Measurements from ENCODE around the gene TMEM200C.
"Not testable (repeated sequence)": the region's sequence is repeated elsewhere in the genome, so short reads cannot be mapped to it uniquely, and the experiment has no call there.

Gene TMEM200C

GRCh38 chr18:5892823-5893431 lies 2.4 kb downstream of the TMEM200C start:
- no peak for DNase-seq (ENCODE audit: low read depth)

- DNase-seq (ENCODE audit: low read depth) = no peak
These were observed 3.5 kb downstream of the TMEM200C start for GRCh38 chr18:5891854-5892215.

- no peak for DNase-seq (ENCODE audit: low read depth)
These were observed 4.0 kb downstream of the TMEM200C start for GRCh38 chr18:5891184-5891853.

DNA sequence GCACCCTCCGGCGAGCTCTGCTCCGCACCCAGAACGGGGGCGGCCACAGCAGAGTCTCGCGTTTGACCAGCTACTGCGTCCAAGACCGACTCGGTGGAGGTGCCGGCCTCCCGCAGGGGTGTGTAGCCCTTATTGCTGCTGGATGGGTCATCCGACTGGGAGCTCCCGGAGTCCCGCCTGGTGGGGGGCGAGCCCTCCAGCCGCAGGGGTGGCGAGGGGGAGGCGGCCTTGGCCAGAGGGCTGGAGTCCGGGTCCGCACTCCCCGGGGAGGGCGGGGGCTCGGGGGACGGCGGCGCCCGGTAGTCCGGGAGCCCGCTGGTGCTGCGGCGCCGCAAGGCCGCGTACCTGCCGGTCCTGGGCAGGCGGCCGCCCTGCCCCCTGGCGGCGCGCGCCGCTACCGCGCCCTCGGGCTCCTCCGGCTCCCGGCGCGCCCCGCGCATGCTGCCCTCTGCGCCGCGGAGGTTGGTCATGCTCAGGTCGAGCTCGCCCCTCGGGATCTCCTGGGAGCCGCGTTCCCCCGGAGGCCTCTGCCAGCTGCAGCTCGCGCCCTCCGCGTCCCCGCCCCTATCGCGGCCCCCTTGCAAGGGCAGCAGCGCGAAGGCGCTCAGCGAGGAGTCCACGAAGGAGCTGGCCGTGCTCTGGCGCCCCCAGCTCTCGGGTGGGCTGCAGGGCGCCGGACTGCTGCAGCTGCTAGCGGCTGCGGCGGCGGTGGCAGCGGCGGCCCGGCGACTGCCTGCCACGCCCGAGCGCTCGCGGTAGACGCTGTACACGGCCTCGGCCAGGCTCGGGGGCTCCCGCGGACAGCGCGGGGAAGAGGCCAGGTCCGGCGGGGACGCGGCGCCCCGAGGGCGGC lies 4.8 kb downstream of the TMEM200C start:
- no peak for DNase-seq (ENCODE audit: low read depth)

DNA sequence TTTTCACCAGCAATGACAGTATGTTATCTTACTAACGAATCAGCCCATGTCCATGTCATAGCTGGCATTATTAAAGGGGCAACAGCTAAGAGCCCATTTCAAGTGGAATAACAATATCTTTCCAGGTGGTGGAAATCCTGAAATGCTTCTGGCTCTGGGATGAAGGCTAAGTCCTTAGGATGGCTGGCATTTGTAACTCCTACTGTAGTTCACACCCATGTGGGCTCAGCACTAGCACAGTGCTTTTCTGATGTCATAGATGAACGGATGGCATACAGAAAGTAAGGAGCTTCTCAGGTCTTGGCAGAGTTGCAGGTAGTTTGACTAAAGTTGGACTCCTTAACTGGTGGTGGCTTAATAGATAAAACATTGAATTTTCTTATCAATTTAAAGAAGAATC lies 10.0 kb downstream of the TMEM200C start:
- no peak for DNase-seq (ENCODE audit: low read depth)

DNA sequence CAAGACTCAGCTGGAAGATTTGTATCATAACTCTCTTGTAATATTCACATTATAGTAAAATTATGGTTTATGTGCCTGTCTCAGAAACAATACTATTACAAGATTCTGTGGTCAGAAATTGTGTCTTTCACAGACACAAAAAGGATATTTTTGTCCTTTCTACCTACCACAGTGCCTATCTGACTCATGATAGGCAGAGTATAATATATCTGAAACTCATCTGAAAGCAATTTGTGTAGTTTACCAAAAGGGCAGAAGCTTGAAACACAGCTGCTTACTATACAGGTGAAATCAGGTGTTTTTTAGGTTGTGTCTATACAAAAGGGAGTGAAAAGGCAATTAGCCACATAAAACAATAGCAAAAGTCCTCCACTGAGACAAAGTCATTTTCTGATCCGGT lies 10.9 kb downstream of the TMEM200C start:
- no peak for DNase-seq (ENCODE audit: low read depth)

GRCh38 chr18:5879479-5879882 lies 15.8 kb downstream of the TMEM200C start:
- DNase-seq (ENCODE audit: low read depth) = no peak

GRCh38 chr18:5876891-5877290 lies 18.4 kb downstream of the TMEM200C start:
- no peak for DNase-seq (ENCODE audit: low read depth)

GRCh38 chr18:5874336-5874735 lies 21.0 kb downstream of the TMEM200C start:
- DNase-seq (ENCODE audit: low read depth) = no peak

GRCh38 chr18:5872886-5873285 lies 22.4 kb downstream of the TMEM200C start:
- DNase-seq (ENCODE audit: low read depth) = no peak

- no peak for DNase-seq (ENCODE audit: low read depth)
These were observed 23.9 kb downstream of the TMEM200C start for GRCh38 chr18:5871426-5871825.

DNA sequence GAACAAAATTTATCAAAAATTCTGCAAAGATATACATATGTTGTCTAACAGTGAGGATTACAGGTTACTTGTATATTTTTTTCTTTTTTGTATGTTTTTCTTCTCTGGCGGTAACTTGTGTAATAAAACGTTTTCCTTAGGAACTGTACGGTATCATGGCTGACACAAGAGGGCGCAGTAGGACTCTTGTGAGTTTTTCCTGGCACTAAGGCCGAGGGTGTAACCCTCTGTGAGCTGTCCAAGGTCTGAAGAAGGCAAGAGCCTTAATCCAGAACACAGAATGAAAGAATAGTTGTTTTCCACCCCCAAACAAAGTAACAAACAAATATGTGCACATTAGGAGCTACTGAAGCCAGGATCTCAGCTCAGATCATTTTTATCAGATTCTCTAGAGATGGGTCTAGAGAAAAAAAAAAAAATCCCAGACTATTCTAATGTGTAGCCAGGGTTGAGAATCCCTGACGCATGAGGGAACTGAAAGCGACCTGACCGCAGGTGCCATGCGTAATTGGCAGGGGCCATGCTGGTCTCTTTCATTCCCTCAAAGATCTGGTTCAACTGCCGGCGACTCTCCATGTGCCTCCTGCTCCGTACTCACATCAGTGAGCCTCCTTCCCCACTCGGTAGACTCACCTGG lies 27.0 kb downstream of the TMEM200C start:
- DNase-seq (ENCODE audit: low read depth) = no peak

DNA sequence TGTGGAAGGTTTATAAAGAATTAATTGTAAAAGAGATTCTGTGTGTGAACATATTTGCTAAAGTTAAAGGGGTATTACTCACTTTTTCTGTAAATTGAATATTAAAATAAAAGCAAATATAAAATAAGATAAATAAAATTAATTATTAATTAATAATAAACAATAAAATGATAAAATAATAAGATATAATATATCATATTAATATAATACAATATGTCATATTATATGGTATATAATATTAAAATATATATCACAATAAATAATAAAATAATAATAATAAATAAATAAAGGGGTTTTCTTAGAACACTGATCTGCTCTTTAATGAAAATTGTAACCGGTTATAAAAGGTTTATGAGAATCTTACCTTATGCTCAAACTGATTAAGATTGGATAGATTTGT lies 29.8 kb downstream of the TMEM200C start:
- DNase-seq (ENCODE audit: low read depth) = no peak

DNA sequence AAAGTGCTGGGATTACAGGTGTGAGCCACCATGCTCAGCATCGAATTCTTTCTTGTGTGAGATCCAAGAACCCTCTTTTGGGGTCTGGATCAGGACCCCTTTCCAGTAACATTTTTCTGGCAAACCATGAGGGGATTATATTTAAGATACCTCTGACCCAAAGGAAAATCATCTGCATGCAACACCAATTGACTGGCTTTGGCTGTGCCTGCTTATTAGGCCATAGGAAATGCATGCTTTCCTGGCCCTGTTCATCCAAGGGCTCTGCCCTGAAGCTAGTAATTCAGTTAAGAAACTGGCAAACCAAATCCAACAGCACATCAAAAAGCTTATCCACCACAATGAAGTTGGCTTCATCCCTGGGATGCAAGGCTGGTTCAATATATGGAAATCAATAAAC lies 33.2 kb downstream of the TMEM200C start:
- not testable (repeated sequence) for DNase-seq (ENCODE audit: low read depth)

DNA sequence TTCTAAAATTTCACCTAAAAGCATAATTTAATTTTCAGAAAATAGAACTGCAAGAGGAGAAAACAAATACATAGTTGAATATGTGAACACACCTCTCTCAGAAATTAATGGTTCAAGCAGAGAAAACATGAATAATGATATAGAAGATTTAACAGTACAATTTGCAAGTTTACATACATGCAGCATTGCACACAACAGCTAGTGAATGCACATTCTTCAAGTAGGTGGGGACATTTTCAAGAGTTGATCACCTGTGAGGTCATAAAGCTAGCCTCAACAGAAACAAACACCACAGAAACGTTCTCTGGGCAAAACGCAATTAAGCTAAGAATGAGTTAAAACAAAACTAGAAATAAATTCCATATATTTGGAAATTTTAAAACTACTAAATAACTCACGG lies 38.1 kb downstream of the TMEM200C start:
- DNase-seq (ENCODE audit: low read depth) = no peak

- no peak for DNase-seq (ENCODE audit: low read depth)
These were observed 42.1 kb downstream of the TMEM200C start for GRCh38 chr18:5853253-5853652.

GRCh38 chr18:5851998-5852397 lies 43.3 kb downstream of the TMEM200C start:
- no peak for DNase-seq (ENCODE audit: low read depth)

- no peak for DNase-seq (ENCODE audit: low read depth)
These were observed 52.7 kb downstream of the TMEM200C start for GRCh38 chr18:5842653-5843052.

DNA sequence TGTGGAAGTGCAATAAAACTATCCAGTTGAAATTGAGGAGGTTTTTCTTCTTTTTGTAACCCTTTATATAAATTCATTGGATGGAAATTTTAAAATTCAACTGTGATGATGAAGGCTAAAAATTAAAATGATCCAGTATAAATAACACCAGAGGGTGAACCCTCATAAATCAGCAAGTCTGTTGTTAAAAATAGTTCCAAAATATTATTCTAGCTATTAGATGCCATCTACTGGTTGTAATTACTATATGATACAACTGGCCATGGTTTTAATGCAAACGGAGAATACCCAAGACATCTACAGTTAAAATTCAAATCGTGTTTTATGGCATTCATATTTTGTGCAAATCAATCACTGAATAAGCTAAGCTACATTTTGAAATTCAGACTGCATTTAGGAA lies 53.8 kb downstream of the TMEM200C start:
- no peak for DNase-seq (ENCODE audit: low read depth)

DNA sequence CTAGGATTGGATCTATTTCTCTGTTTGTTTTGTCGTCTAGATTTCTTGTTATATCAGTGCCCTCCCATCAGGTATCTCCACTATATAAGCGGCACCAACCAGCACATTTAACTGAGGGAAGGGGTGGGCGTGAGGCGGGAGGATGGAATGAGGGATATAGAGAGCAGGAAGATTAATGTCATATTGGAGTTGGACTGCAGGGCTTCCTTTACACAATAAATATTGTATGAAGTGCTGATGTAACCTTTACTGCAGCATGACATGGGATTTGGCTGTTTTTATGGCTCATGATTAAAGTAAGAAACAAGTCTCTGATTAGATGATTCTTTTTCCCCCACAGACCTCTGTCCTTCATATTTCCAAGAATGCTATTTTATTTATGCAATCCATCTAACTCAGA lies 54.8 kb downstream of the TMEM200C start:
- no peak for DNase-seq (ENCODE audit: low read depth)

DNA sequence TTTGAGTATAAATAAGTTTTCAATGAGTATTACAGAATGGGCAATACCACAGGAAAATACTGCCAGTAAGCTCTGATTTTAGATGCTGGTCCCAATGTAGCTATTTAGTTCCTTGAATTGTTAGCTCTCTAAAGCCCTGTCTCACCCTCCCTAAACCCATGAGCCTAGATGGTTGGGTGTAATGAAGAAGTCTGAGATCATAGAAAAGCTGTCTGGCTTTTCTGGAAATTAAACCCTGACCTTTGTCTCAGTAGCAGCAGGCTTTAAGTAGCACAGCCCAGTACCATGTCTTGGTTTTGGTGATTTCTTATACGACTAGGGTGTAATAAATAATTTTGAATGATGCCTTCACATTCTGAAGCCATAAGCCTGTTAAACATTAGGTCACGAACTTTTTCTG lies 55.3 kb downstream of the TMEM200C start:
- DNase-seq (ENCODE audit: low read depth) = no peak

- DNase-seq (ENCODE audit: low read depth) = no peak
These were observed 56.2 kb downstream of the TMEM200C start for GRCh38 chr18:5839102-5839501.

All from stimulated activated CD8-positive, alpha-beta memory T cell treated with anti-CD3 and anti-CD28 coated beads, Interleukin-15, amount 100 ng/mL, for 24 hours (primary cell).